ENCODE results near the gene LCN9. TPM values are rescaled to one million over a fixed set of nuclear protein-coding genes. Genes with fewer than 3 reads are reported as not detected.

The LCN9 gene
- total and polyA plus RNA-seq, 2 of the 4 experiments (the other 2 are of a cell fraction), result not detected

GRCh38 chr9:135703726-135704125 is 40.6 kb downstream of the LCN9 start (continued):
- no peak for TF ChIP-seq NFE2L2 (IDR thresholded peaks at IDR 0.05; ENCODE audit: low read depth, low read length)
- TF ChIP-seq MXI1 (IDR thresholded peaks at IDR 0.05; ENCODE audit: borderline replicate concordance, low read depth, low read length), result no peak
- TF ChIP-seq MAFK (IDR thresholded peaks at IDR 0.05; ENCODE audit: low read depth, low read length), result no peak

GRCh38 chr9:135704483-135704882 is 41.4 kb downstream of the LCN9 start:
- no peak overlapping the region for H3K56ac ChIP-seq (ENCODE audit: extremely low read depth, insufficient read depth, low read length)
- DNase-seq, result no peak
- BruUV-seq (replicated peaks), result no TSS peak
- no peaks in the 10 kb centered on the region for H3K9me1 ChIP-seq (ENCODE audit: insufficient read depth, low read length)
- H3K4ac ChIP-seq (ENCODE audit: low read depth, low read length), result no peak overlapping the region
- in situ Hi-C loops (cut with MboI; ENCODE audit: low sequenced_read_pairs), result loop anchor here (10.0 kb wide), 1 partner anchor 420 kb away; no protein-coding TSS in a partner anchor
- no peak overlapping the region for H4K8ac ChIP-seq (ENCODE audit: low read depth in 2 of 2, low read length in 2 of 2)
- no peak overlapping the region for H2AK5ac ChIP-seq (ENCODE audit: low read depth, low read length)
- H2BK120ac ChIP-seq (ENCODE audit: low read depth, low read length), result no peak overlapping the region
- no peak overlapping the region for H3K4me3 ChIP-seq (ENCODE audit: insufficient read depth, low read depth, low read length)
- H3K9ac ChIP-seq (ENCODE audit: low read depth, low read length), result no peak overlapping the region
- no peak overlapping the region for H2AK9ac ChIP-seq (replicated peaks; ENCODE audit: low read depth, low read length, poor library complexity)
- peaks cover 18% of the 10 kb centered on the region; the same call in 1 of the 2 replicates for H3K27me3 ChIP-seq (ENCODE audit: control insufficient read depth, insufficient read depth, low read length)
- no peak overlapping the region for H3K14ac ChIP-seq (replicated peaks; ENCODE audit: low read depth, low read length)
- H2BK20ac ChIP-seq (ENCODE audit: low read depth, low read length), result no peak overlapping the region
- no peak overlapping the region for H2BK15ac ChIP-seq (ENCODE audit: low read depth, low read length)
- no peak overlapping the region for H2AFZ ChIP-seq (replicated peaks; ENCODE audit: low read length, poor library complexity)
- TF ChIP-seq USF2 (IDR thresholded peaks at IDR 0.05; ENCODE audit: low read depth, low read length) (no peak), MAFK (IDR thresholded peaks at IDR 0.05; ENCODE audit: low read depth, low read length) (no peak), CHD1 (IDR thresholded peaks at IDR 0.05; ENCODE audit: low read depth, low read length) (no peak), SMC3 (IDR thresholded peaks at IDR 0.05; ENCODE audit: low read depth, low read length) (no peak), RAD21 (IDR thresholded peaks at IDR 0.05; ENCODE audit: low read length) (no peak), NFE2L2 (IDR thresholded peaks at IDR 0.05; ENCODE audit: low read depth, low read length) (no peak)
- no peaks in the 10 kb centered on the region for H3K79me1 ChIP-seq (ENCODE audit: low read depth in 1 of 2, low read length in 2 of 2)
- H3K4me1 ChIP-seq (ENCODE audit: control insufficient read depth, insufficient read depth, low read length), result peaks cover 1% of the 10 kb centered on the region; the same call in 1 of the 2 replicates
- dilution Hi-C loops (cut with HindIII; ENCODE audit: low sequenced_read_pairs, unreplicated experiment), result no loop called here
- H4K20me1 ChIP-seq (ENCODE audit: insufficient read depth, low read length), result no peaks in the 10 kb centered on the region
- ChIA-PET POLR2A (ENCODE audit: unreplicated experiment) (no interaction called here), CTCF (no interaction called here)
- H3K23ac ChIP-seq (ENCODE audit: low read depth, low read length), result no peak overlapping the region
- no peaks in the 10 kb centered on the region for H3K9me3 ChIP-seq (ENCODE audit: control insufficient read depth, insufficient read depth, low read length)
- no peak overlapping the region for H3K18ac ChIP-seq (ENCODE audit: low read depth, low read length)
- H4K91ac ChIP-seq (ENCODE audit: insufficient read depth, low read depth, low read length), result no peak overlapping the region
- no peak overlapping the region for H3K4me2 ChIP-seq (ENCODE audit: low read depth, low read length)
- no peak overlapping the region for H2BK5ac ChIP-seq (ENCODE audit: low read depth, low read length, poor library complexity, severe bottlenecking)
- no peaks in the 10 kb centered on the region for H3K36me3 ChIP-seq (ENCODE audit: control insufficient read depth, insufficient read depth, low read length)
- H4K5ac ChIP-seq (ENCODE audit: low read depth, low read length), result no peak overlapping the region
- no peak overlapping the region for H3K27ac ChIP-seq (ENCODE audit: insufficient read depth, low read length)
- no peak for ATAC-seq (ENCODE audit: low read depth)
- 41% methylated on average over 3 of the region's 5 CpGs; no CpG with 5 or more reads in 1 of the 2 experiments for WGBS, 2 experiments (ENCODE audit: extremely low coverage in 2 of 2, insufficient read length in 1 of 2)
- intact Hi-C loops (cut with micrococcal nuclease), result loop anchor here (5.0 kb wide), 1 partner anchor 258 kb away; the partner anchor contains the start of gene UBAC1
